HG02870 (cell line): ENCODE results near the gene TBL1X.

ENCODE experiments used
- ATAC-seq: cut with Tn5 transposase; IDR thresholded peaks from one replicate; pipeline ENCODE4 v1.9.1; 2021; ENCODE audit warnings: mild to moderate bottlenecking, moderate library complexity; ENCODE audit not compliant: unreplicated experiment

The TBL1X gene

DNA sequence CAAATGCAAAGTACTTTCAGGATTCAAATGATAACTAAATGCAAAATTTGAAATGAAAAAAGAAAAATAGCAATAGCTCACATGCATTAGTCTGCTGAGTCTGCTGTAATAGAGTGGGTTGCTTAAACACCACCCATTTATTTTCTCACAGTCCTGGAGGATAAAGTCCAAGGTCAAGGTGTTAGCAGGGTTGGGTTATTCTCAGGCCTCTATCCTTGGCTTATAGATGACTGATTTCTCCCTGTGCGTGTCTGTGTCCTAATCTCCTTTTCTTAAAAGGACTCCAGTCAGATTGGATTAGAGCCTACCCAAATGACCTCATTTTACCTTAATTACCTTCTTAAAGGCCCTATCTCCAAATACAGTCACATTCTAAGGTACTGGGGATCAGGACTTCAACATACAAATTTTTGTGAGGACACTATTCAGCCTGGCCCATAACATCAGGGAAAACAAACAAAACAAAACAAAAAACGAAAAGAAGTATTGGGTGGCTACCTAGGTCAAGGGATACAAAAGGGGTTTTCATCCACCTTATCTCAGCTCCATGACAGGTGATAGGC is 6.3 kb upstream of the TBL1X start:
- no peak for ATAC-seq

DNA sequence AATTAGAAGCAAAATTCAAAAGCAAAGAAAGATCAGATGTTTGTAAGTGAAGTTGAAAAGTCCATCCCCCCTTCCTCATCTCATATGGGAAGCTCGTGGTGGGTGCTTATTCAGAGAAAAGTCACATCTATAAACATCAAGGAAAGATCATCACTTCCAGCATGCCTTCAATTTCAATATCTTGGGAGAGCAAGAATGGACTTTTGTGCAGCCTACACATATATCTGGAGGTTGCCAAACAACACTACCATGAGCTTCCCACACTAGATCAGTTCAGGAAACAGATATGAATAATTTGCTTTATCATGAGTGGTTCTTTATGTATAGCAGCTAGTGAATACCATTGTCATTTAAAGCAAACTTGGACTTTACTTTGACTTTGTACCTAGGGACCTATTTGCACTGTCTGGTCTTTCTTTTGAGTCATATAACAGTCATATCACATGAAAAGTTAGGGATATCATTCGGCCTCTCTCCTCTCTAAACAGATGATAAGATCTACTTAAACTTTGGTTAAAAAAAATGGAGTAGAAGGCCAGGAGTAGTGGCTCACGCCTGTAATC is 5.6 kb upstream of the TBL1X start:
- ATAC-seq, result no peak

DNA sequence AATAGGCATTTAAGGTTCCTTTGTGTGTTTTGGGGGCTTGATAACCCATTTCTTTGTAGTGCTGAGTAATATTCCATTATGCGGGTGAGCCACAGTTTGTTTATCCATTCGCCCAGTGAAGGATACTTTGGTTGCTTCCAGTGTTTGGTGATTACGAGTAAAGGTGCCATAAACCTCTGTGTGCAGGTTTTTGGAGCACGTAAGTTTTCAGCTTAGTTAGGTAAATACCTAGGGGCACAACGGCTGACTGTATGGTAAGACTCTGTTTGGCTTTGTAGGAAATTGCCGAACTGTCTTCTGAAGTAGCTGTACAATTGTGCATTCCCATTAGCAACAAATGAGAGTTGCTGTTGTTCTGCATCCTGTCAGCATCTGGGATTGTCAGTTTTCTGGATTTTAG is 3.8 kb upstream of the TBL1X start:
- ATAC-seq, result no peak

DNA sequence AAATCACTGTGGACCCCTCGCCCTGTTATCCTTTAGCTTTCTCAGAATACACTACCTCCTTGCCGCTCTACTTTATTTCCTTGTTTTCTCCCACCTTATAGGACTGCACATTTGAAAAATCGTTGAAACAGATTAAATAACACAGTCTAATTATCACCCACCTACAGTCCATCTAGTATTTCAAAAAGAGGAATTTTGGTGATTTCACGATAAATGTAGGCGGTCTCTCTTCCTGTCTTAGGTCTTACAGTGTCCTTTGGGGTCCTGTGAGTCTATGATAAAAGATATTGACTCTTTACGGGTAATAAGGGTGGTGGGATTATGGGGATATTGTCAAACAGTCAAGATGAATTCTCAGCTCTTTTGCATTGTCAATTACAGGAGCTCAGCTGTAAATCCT is 2.4 kb upstream of the TBL1X start:
- ATAC-seq, result no peak

DNA sequence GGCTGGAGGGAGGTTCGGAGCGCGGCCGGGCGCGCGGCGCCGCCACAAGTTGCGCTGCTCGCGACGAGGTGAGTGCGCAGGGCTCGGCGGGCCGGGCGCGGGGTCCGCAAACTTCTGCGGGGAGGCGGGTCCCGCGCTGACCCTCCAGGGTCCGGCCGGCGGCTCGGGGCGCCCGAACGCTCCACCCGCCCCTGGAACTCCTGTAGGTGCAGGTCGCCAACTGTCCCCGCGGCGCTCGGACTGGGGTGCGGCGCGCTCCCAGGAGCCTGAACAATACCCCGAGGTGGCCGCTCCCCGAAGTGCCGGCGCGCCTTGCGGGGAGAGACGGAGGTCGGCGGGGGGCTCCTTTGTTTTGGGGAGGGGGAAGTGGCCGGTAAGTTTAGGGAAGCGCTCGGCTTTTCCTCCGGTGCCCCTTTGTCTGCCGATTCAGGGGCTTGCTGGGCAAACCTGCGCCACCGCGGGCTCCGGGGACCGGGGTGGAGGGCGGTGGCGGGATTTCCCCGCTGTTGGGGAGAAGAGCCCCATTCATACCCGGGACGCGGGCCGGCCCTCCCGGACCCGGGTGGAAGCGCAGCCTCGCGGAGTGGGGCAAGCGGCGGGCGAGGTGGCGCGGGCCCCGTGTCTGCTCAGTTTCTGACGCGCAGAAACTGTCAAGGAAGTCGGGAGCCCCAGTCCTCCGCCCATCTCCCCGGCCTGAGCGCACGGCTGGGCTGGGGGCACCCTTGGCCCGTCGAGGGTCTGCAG is 694 bp downstream of the TBL1X start:
- ATAC-seq, result no peak

DNA sequence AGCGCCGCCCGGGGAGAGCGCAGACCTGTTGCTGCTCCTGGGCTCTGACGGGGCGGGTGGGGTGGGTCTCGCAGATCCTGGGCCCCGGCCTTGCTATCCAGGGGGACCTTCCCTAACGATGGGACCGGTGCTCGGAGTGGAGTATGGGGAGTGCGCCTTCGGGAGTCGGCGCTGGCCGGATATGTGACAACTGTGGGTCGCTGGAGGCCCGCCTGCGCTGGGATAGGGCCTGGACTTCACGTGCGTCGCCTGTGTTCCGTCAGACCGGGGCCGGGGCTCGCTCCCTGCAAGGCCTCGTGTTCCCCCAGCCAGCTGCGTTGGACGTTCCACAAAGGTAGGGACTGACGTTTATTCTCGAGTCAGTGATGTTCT is 1.3 kb downstream of the TBL1X start:
- ATAC-seq, result no peak

DNA sequence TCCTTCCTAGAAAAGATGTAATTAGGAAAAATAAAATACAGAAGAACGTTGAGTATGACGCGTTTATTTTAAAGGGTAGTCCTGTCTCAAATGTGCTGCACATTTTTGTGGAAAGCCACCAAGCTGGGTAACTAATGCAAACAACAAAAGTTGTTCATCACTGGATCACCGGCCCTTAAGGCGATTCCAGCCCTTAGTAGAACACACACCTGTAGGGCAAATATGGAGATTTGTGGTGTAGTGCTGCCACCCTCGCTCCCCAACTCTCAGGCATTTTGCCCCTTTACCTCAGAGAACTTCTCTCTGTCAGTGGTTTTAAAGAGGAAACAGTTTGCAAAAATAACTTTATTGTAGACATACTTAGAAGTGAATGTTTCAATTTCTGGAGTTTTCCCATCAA is 1.9 kb downstream of the TBL1X start:
- no peak for ATAC-seq

DNA sequence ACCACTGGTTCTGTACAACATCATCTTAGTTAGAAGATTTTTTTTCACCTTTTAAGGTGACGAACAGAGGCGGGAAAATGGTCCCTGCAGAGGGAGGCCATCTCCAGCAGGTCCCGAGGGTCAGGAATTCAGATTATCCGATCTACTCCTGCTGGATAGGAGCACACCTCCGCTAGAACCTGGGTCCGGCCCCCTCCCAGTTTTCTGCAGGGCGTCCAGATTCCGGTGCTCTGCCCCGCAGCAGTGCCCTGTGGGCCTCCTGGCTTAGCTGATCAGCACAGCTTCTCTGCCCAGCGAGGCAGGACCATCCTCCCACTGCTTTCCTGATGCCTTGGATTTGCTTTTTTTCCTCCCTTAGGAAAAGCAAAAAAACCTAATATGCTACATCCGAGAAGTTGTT is 2.3 kb downstream of the TBL1X start:
- ATAC-seq, result no peak

DNA sequence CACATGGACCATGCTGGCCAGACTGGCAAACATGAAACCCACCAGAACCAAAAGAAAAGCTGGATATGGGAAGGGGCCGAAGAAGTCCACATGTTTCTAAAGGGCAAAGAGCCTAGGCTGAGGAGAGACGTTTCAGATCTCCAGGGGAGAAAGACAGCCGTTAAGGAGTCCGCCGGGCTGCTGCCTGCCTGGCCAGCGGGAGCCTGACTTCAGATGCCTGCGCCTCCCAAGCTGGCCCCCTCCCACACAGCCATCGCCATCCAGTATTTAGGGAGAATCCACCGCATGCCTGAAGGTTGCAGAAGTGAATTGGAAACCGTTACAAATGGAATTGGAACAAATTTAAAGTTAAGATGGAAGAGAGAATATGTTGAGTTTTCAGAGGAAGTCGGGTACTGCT is 2.9 kb downstream of the TBL1X start:
- ATAC-seq, result no peak

DNA sequence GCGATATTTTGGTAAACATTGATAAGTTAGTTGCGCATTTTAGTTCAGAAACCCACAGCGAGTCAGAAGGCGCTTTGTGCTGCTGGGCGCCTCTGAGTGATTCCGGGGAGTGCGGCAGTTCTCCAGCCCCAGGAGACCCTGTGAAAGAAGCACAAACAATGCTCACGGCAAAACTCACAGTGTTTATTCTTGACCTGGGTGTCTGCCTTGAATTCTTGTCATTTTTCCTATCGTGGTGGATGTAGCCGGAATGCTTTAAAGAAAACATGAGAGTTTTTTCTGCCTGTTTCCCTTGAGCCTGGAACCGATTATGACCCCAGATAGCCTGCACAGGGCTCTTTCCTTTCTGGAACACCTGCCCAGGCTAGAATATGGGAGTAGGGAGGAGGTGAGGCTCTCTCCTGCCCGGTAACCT is 6.7 kb downstream of the TBL1X start:
- no peak for ATAC-seq

DNA sequence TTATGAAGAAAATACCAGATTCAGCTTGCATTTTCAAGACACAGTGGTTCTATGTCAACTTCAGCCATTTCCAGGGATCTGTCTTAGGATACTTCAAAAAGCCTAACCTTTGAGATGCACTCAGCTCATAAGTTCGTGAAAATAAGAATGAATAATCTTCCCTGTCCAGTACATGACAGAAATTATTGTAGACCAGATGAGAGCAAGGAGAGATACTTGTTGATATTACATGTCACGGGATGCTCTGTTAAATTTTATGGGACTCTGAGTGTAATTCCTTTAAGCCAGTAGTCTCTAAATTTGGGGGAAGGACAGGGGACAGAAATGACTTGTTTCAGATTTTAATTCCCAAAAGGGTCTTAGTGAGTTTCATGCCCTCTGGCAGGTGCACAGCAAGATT is 8.8 kb downstream of the TBL1X start:
- ATAC-seq, result no peak

DNA sequence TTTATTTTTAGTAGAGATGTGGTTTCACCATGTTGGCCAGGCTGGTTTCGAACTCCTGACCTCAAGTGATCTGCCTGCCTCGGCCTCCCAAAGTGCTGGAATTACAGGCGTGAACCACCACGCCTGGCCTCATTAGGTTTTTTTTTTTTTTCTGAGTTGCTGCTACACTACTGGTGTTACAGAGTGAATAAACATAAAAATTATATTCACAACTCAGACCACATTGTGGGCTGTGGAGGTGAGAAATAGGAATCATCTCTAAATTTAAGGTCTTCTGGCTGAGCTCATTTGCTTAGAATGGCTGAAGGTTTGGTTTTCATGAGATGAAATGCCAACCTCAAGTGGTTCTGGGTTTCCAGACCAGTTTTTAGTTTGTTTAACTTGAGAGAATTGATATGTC is 10.6 kb downstream of the TBL1X start:
- ATAC-seq, result peak; percentile 35

DNA sequence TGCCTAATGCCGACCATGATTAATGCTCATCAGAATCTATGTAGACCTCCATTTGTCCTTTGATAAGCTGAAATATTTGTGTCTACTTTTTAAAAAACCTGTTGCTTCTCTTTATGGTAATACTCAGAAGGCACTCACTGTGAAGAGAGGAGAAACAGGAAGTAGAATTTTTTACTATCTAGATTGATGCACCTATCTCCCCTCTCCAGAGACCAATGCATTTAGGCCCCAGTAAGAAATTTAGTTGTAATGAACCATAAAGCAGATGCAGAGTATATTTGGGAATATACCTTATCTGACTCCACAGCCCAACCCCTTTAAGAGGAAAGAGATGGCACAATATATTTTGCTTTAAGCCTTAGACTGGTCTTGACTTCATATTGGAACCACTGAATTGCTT is 11.1 kb downstream of the TBL1X start:
- peak; percentile 48 for ATAC-seq

DNA sequence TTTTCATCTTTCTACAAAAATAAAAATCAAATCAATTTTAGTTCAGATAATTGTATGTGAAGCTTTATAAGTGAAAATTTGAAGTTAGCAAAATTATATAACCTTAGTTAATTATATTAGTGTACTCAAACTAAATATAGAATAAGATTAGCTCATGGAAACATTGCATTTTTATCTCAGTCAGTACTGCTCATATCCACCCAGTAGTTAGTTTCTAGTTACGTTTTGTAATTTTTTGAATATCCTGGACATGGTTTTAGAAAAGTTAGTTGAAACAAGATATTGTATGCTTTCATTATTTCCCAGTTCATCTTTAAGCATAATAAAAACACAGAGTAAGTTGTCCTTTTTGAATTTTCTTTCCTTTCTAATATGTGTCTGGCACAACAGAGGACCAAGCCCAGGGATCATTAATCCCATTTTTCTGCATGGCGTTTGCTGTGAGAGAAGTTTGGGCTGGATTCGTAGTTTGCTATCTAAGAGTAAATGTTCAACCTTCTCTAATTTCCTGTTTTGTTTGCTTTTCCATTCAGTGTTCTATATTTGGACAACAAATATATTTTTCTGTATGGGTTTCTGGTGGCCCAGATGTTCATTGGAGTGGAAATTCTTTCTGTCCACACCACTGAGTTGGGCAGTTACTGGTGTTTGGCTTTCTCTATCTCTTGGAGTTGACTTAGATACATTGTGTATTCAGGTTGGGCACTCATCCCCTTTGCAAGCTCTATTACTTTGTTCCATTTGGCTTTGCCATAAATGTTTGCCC is 12.1 kb downstream of the TBL1X start:
- ATAC-seq, result no peak

DNA sequence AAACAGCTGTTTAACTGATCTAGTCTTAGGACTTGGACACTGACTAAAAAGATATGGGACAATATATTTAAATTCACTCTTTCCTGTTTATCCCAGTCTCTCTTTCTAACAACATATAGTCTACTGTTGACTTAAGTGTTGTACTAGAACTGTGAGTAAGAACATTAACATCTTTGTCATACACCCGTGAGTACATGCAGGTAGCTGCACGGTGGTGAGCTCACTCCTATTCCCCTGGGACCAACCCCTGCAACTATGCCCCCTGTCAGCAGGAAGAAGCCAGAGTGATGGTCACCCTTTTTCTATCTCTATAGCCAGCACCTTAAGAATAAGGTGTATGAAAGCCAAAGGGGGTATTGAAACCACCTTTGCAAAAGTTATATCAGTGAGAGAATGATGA is 17.6 kb downstream of the TBL1X start:
- no peak for ATAC-seq

DNA sequence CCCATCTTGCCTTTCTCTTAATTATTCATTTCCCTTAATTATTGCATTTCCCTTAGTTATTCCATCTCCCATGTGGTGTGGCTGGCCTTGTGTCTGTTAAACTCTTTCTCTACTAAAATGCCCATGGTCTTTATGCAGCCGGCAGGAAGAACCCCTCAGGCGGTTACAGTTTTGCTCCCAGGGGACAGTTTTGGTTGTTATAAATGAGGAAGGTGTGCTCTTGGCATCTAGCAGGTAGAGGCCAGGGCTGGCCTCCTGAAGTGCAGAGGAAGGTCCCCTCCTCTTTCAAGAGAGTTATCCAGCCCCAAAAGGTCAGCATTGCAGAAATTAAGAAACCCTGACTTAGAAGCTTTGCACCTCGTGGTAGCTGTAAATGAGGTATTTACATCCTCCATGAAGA is 18.0 kb downstream of the TBL1X start:
- ATAC-seq, result no peak

DNA sequence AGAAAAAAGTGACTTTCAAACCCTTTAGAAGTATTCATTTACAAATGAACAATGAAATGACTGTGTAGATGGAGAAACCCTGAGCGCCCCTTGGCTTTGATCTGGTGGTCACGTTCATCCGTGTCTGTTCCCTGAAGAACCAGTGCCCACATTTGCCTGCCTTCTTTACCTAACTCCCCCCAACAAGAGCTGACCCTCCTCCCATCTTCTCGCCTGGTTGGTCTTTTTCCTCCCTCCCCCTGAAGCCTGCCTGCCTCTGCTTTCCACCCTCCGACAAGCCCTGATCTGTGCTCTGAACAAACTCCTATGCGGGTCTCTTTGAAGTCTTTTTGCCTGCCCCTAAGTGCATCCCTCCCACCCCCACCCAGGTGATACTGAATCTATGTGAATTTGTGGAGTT is 18.5 kb downstream of the TBL1X start:
- ATAC-seq, result no peak

DNA sequence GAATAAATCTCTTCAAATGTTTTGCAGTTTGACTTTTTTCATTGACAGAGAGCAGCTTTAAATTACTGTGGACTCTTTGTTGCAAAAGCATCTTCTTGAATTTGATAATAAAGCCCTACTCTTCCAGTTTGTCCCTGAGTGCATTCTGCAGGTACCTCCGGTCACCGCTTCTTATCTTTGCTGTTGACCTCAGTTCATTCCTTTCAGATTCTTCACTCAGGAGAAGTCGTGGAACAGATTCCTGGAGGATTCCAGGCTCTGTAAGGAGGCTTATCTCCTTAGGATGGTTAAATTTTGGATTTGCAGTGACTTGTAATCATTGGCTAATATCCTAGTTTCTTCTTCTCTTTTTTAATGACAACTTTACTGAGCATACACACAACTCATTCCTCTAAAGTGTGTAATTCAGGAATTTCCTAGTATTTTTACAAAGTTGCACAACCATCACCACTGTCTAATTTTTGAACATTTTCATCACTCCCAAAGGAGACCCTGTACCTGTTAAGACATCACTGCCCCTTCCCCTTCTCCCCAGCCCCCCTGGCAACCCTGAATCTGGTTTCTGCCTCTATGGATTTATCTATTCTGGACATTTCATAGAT is 22.0 kb downstream of the TBL1X start:
- no peak for ATAC-seq

DNA sequence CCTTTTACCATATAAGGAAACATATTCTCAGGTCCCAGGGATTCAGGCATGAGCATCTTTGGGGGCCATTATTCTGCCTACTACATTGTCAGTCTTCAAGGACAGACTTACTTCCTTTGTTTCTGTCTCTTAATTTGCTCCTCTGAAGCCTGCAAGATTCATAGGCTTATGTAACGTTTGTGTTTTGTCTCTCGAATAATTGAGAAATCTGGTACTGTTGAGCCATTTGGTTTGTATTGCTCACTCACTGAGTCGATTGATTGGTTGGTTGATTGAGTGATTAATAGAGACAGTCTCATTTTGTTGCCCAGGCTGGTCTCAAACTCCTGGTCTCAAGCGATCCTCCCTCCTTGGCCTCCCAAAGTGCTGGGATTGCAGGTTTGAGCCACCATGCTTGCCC is 23.7 kb downstream of the TBL1X start:
- ATAC-seq, result no peak

DNA sequence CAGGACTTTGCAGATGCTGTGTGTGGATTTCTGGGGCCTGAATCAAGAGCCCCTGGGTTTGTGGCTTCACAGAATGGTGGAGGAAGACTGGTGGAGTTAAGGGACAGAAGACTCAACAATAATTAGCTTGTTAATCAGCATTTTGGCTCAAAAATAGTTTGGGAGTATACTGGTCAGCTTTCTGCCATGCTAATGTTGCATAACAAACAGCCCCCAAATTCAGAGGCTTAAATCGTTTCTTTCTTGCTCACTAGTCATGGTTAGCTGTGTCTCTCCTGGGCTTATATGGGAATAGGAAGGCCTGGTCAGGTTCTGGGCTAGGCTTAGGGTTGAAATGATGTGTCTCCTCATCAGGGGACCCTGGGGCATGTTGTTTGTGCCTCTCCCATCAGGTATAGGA is 24.4 kb downstream of the TBL1X start:
- no peak for ATAC-seq

DNA sequence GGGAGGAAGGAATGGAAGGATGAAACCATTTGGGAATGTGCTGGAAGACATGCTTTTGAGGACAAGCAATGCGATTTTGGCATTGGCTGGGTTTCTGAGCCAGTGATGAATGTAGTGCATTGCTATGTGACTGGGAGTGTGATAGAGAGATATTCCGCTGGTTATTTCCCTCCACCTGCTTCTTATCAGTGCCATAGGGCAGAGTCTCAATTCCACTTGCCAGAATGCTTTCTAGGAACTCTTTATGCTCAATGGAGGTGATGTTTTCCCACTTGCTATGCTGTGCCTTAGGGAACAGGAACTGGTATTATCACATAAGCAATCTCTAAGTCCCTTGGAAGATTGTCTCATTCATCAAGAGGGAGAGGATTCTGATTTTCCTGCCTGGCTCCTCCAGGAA is 28.0 kb downstream of the TBL1X start:
- ATAC-seq, result no peak

DNA sequence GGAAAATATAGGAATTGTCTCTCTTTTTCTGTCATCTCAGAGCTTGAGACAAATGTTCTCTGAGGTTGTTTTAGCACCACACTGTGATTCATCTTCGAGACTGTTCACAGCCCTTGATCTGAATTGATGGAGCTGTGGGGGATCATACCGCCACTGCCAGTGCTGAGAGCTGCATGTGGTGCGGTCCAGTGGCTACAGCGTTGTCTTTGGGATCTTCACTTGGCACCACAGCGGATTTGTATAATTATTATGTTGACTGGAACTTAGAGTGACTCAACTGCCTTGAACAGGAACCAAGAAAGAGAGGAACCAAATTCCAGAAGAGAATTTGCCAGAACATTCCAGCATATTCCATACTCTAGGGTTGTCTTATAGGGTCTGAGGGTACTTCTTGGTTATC is 29.1 kb downstream of the TBL1X start:
- ATAC-seq, result no peak
